ENCODE data around the gene SPAG17.

The SPAG17 gene

GRCh38 chr1:118117521-118117920 is 67.5 kb downstream of the SPAG17 start:
- no peak for DNase-seq

- DNase-seq = no peak
These were observed 68.1 kb downstream of the SPAG17 start for GRCh38 chr1:118116909-118117308.

GRCh38 chr1:118116401-118116800 is 68.6 kb downstream of the SPAG17 start:
- DNase-seq = no peak

GRCh38 chr1:118115567-118116295 is 69.3 kb downstream of the SPAG17 start:
- DNase-seq = no peak

GRCh38 chr1:118113261-118113660 is 71.8 kb downstream of the SPAG17 start:
- no peak for DNase-seq

- DNase-seq = no peak
These were observed 74.4 kb downstream of the SPAG17 start for GRCh38 chr1:118110580-118110979.

GRCh38 chr1:118104951-118105350 is 80.1 kb downstream of the SPAG17 start:
- no peak for DNase-seq

GRCh38 chr1:118102445-118102844 is 82.6 kb downstream of the SPAG17 start:
- no peak for DNase-seq

GRCh38 chr1:118101999-118102398 is 83.0 kb downstream of the SPAG17 start:
- no peak for DNase-seq

GRCh38 chr1:118101515-118101844 is 83.5 kb downstream of the SPAG17 start:
- DNase-seq = no peak

GRCh38 chr1:118100686-118101514 is 84.1 kb downstream of the SPAG17 start:
- DNase-seq = no peak

- DNase-seq = no peak
These were observed 85.3 kb downstream of the SPAG17 start for GRCh38 chr1:118099686-118100085.

- DNase-seq = no peak
These were observed 87.2 kb downstream of the SPAG17 start for GRCh38 chr1:118097622-118098348.

- DNase-seq = no peak
These were observed 92.0 kb downstream of the SPAG17 start for GRCh38 chr1:118093017-118093416.

GRCh38 chr1:118090130-118090529 is 94.9 kb downstream of the SPAG17 start:
- no peak for DNase-seq

- DNase-seq = no peak
These were observed 99.7 kb downstream of the SPAG17 start for GRCh38 chr1:118085365-118085764.

GRCh38 chr1:118084400-118084799 is 100.6 kb downstream of the SPAG17 start:
- DNase-seq = no peak

- DNase-seq = no peak
These were observed 102.0 kb downstream of the SPAG17 start for GRCh38 chr1:118082984-118083383.

- no peak for DNase-seq
These were observed 103.6 kb downstream of the SPAG17 start for GRCh38 chr1:118081387-118081786.

GRCh38 chr1:118077331-118078045 is 107.5 kb downstream of the SPAG17 start:
- DNase-seq = no peak

- DNase-seq = no peak
These were observed 109.9 kb downstream of the SPAG17 start for GRCh38 chr1:118075116-118075515.

- no peak for DNase-seq
These were observed 111.2 kb downstream of the SPAG17 start for GRCh38 chr1:118073648-118074435.
